GM20000 (cell line): ENCODE results near the gene COX6A1.

Experiments used
- DNase-seq: peaks from one replicate; pipeline ENCODE4 v3.0.0; 2012; ENCODE audit warnings: low spot score
- TF ChIP-seq, protein P1 (sequence below): IDR thresholded peaks from 2 replicates; pipeline ENCODE4 v1.5.1; 2012; ENCODE audit warnings: mild to moderate bottlenecking, control low read depth; ENCODE audit errors: extremely low read depth, missing control alignments

COX6A1 gene

DNA sequence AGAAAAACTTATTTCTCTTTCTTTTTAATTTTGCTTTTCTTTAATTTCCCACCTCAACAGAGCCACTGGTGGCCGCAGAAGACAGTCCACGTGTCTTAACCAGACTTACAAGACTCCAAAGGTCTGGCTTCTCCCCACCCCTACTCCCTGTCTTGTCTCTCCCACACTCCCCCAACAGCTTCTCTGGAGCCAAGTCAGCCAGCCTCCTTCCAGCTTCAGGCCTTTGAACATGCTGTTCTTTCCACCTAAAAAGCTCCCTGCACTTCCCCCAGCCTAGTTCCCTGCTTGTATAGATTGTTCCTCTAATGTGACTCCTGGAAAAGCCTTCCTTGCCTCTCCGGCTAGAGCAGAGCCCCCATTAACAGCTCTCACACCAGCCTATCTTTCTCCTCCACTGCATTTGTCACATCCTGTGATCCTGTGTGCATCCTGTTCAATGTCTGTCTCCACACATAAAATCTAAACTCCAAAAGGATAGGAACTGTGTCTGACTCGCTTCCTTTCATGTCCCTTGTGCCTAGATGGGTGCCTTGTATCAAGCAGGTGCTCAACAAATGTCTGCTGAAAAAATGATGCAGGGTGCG, 50.2 kb downstream of the COX6A1 start:
- TF ChIP-seq, protein P1, sequence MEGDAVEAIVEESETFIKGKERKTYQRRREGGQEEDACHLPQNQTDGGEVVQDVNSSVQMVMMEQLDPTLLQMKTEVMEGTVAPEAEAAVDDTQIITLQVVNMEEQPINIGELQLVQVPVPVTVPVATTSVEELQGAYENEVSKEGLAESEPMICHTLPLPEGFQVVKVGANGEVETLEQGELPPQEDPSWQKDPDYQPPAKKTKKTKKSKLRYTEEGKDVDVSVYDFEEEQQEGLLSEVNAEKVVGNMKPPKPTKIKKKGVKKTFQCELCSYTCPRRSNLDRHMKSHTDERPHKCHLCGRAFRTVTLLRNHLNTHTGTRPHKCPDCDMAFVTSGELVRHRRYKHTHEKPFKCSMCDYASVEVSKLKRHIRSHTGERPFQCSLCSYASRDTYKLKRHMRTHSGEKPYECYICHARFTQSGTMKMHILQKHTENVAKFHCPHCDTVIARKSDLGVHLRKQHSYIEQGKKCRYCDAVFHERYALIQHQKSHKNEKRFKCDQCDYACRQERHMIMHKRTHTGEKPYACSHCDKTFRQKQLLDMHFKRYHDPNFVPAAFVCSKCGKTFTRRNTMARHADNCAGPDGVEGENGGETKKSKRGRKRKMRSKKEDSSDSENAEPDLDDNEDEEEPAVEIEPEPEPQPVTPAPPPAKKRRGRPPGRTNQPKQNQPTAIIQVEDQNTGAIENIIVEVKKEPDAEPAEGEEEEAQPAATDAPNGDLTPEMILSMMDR = no peak
- DNase-seq = no peak

DNA sequence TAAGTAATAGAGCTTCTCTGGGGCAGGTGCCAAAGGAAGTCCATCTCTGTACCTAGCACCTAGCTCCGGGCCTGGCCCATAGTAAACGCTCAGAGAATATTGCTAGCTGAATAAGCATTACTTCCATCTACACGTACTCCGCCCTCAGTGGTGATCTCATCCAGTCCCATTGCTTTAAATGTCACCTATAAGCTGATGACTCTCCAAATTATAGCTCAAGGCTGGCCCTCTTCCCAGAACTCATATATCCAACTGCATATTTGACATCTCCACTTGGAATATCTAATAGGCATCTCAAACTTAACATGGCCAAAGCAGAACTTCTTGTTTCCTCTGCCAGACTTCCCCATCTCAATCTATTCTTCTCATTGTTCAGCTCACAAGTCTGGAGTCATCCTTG, 51.1 kb downstream of the COX6A1 start:
- TF ChIP-seq, protein P1 = no peak
- DNase-seq = no peak

DNA sequence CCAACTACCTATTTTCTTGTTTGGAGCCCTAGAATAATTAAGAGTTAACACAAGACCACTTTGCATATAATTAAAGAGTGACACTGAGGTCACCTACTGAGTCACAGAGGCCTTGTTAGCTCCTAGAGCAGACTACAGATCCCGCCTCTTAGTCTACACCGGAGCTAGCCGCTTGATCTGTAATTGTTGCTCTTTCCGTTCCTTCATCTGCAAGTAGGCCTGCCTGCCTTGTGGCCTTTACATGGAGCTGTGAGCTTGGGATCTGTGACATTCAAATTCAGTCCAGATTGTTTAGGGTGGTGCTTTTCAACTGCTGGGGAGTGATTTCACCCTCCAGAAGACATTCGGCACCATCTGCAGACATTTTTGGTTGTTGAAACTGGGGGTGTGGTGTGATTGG, 52.4 kb downstream of the COX6A1 start:
- TF ChIP-seq, protein P1 = no peak
- DNase-seq = no peak
